HCT116 (cell line): ENCODE results near the gene LHX4.

ENCODE experiments used
- CTCF ChIP-seq, 3 experiments: fragments of 200-600 bp in 1 of 3; sonication (generic) in 1 of 3; IDR thresholded peaks in 2 of 3; conservative IDR thresholded peaks in 1 of 3; 2 replicates each; pipeline ENCODE4 v1.5.1; 2012 to 2017; ENCODE audit warnings: low read depth in 2 of 3, low read length in 2 of 3, antibody characterized with exemption in 1 of 3, borderline replicate concordance in 1 of 3, control low read depth in 1 of 3, mild to moderate bottlenecking in 1 of 3, mixed read lengths in 1 of 3, mixed run types in 1 of 3, moderate library complexity in 1 of 3; ENCODE audit not compliant: insufficient read depth in 1 of 3
- POLR2A ChIP-seq: IDR thresholded peaks from 2 replicates; pipeline ENCODE4 v1.7.0; 2011; ENCODE audit warnings: borderline replicate concordance; ENCODE audit not compliant: insufficient read depth, insufficient read length; ENCODE audit errors: extremely low read depth
- RAD21 ChIP-seq: IDR thresholded peaks from 2 replicates; pipeline ENCODE4 v1.6.1; 2012; ENCODE audit warnings: low read depth, mild to moderate bottlenecking

- TF ChIP-seq RAD21 (no peak), CTCF (IDR thresholded peaks at IDR 0.05 in 2 of 3, conservative IDR thresholded peaks at IDR 0.05 in 1 of 3; ENCODE audit: borderline replicate concordance in 1 of 3, insufficient read depth in 1 of 3, low read depth in 2 of 3, low read length in 2 of 3) (no peak), POLR2A (no peak)
Measured at GRCh38 chr1:180246579-180246978, 16.5 kb downstream of the LHX4 start.
